GM13977 (cell line): ENCODE measurements around the gene POLR3GL.

ENCODE experiments used
- DNase-seq: peaks from one replicate; pipeline ENCODE4 v3.0.0; 2012; ENCODE audit warnings: low spot score
- CTCF ChIP-seq: IDR thresholded peaks from 2 replicates; pipeline ENCODE4 v1.5.1; 2012; ENCODE audit warnings: mild to moderate bottlenecking, control low read depth; ENCODE audit not compliant: insufficient read depth; ENCODE audit errors: extremely low read depth, missing control alignments
- in situ Hi-C: fragments of 300-500 bp; cut with MboI; formaldehyde crosslinking; loops from one replicate; pipeline ENCODE4 v1.12.0; 2022; ENCODE audit warnings: low sequenced_read_pairs, low pct_unique_long_range_greater_than_20kb, mixed read lengths, inconsistent platforms; ENCODE audit not compliant: unreplicated experiment

Gene POLR3GL

DNA sequence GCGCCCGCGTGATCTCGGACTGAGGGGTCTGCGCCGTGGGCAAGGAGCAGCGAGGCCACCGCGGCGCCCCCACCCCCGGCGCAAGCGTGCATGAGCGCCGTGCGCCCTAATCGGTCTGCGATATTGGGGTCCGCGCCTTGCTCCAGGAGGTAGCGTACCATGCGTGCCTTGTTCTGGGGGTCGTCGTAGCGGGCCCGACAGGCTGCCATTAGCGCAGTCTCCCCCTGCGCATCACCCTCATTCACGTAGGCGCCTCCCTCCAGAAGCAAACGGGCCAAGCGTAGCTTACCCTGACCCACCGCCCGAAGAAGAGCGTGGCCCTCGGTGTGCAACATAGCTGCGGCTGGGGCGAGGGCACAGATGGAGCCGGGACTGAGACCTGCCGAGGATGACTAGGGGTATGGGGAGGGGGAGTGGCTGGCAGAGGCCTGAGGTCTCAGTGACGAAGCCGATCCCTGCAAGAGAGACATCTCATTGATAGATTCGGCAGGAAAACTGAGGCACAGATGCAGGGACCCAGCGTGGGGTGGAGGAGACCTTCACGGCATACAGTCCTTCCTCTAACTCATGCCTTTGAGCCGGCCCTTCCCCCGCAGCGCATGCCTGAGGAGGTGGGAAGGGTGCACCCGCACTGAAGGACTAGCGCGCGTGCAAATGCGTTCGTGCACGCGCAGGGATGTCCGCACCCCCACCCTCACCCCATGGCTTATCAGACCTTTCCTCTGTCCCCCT is 2.9 kb upstream of the POLR3GL start:
- in situ Hi-C loops: no loop called here
- peak; percentile 45 for DNase-seq
- no peak for TF ChIP-seq CTCF

- no peak for TF ChIP-seq CTCF
- in situ Hi-C loops: no loop called here
- no peak for DNase-seq
Measured at GRCh38 chr1:145962157-145963102, 2.1 kb upstream of the POLR3GL start.

- TF ChIP-seq CTCF: no peak
- in situ Hi-C loops: no loop called here
- no peak for DNase-seq
Measured at GRCh38 chr1:145963265-145964019, 1.0 kb upstream of the POLR3GL start.

DNA sequence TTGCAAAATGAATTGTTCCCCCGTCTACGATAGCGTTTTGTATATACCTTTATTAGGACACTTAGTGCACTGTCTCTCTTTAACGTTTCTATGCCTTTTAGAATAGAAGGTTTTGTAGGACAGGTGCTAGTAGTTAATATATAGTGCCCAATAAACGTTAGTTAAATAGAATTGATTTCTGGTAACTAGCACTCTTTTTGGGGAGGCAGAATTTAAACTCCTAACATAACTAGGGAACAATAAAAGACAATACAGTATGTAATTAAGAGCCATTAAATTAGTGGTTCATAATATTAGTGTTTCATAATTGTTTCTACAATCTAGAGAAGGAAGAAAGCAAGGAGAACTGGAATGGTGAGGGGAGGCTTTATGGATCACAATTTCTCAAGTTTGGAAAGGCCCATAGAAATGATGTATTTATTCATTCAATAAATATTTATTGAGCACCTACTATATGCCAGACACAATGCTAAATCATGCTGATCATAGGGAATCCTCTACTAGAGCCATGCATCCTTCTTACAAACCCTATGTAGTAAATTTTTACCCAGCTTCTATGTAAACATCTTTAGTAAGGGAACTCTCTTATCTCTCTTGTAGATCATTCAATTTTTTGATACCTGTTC is 742 bp downstream of the POLR3GL start:
- in situ Hi-C loops: no loop called here
- no peak for TF ChIP-seq CTCF
- DNase-seq: no peak

GRCh38 chr1:145967288-145967687 is 2.8 kb downstream of the POLR3GL start:
- no peak for DNase-seq
- TF ChIP-seq CTCF: no peak
- in situ Hi-C loops: no loop called here

DNA sequence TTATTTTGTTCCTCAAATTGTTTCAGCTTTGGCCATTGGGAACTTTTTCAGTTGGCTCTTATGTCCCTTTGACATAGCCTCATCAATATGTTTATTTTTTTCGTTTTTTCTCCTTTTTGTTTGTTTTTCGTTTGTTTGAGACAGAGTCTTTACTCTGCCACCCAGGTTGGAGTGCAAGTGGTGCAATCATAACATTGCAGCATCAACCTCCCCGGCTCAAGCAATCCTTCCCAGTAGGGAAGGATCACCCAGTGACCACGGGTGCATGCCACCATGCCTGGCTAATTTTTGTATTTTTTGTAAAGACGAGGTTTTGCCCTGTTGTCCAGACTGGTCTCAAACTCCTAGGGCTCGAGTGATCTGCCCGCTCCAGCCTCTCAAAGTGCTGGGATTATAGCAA is 8.1 kb downstream of the POLR3GL start:
- in situ Hi-C loops: loop anchor here (5.0 kb wide), 1 partner anchor 40 kb away; no protein-coding TSS in a partner anchor
- no peak for DNase-seq

More for the DNA sequence above, 8.1 kb downstream of the POLR3GL start:
- no peak for TF ChIP-seq CTCF
